ENCODE measurements around the gene OTOP2.
A peak's percentile ranks its signal among the peaks of the same experiment; 100 is the strongest.

DNA sequence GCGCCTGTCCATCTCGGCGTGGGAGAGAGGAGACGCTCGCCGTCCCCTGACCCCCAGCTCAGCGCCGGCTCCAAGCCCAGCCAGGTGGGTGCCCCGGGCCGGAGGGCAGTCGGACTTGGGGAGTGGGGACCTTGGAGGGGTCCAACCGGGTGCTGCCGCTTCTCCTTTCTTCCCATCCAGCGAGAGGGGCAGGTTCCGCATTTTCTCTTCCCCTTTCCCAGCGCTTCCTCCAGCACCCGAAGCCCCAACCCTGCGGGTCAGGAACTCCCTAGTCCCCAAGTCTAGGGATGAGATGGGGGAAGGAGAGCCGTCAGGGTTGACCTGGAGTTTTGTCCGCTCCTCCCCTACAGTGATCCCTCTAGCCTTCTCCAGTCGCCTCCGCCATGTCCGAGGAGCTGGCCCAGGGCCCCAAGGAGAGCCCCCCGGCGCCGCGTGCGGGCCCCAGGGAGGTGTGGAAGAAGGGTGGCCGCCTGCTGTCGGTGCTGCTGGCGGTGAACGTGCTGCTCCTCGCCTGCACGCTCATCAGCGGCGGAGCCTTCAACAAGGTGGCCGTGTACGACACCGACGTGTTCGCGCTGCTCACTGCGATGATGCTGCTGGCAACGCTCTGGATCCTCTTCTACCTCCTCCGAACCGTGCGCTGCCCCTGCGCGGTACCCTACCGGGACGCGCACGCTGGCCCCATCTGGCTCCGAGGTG lies at the start of gene OTOP2:
- no peak for TF ChIP-seq USF2 (IDR thresholded peaks at IDR 0.05; ENCODE audit: low read length)
- no peak for TF ChIP-seq GTF2F1 (IDR thresholded peaks at IDR 0.05; ENCODE audit: borderline replicate concordance, low read depth, low read length)
- no peak for TF ChIP-seq KDM1A (IDR thresholded peaks at IDR 0.05; ENCODE audit: borderline replicate concordance, low read length)
- TF ChIP-seq KDM4A (IDR thresholded peaks at IDR 0.05; ENCODE audit: low read depth, low read length, severe bottlenecking): peak; percentile 66
- no peak for TF ChIP-seq CTCF (IDR thresholded peaks at IDR 0.05; ENCODE audit: control extremely low read depth in 1 of 3, insufficient read depth in 1 of 3, low read depth in 1 of 3, low read length in 3 of 3)
- no peak for TF ChIP-seq HDAC2 (IDR thresholded peaks at IDR 0.05; ENCODE audit: borderline replicate concordance in 1 of 2, low read depth in 2 of 2, low read length in 2 of 2)
- no peak for TF ChIP-seq TAF1 (IDR thresholded peaks at IDR 0.05; ENCODE audit: low read depth, low read length)
- 0 out of 2 replicates have a peak, but pooled peaks have one; percentile 35 for TF ChIP-seq MAX (IDR thresholded peaks at IDR 0.05)
- no peak for TF ChIP-seq POLR2AphosphoS5 (IDR thresholded peaks at IDR 0.05; ENCODE audit: low read depth, low read length)
- TF ChIP-seq, protein P1, sequence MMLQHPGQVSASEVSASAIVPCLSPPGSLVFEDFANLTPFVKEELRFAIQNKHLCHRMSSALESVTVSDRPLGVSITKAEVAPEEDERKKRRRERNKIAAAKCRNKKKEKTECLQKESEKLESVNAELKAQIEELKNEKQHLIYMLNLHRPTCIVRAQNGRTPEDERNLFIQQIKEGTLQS (IDR thresholded peaks at IDR 0.05; ENCODE audit: insufficient read depth, low read depth, low read length): no peak
- TF ChIP-seq CEBPB (IDR thresholded peaks at IDR 0.05; ENCODE audit: low read depth, low read length): no peak
- TF ChIP-seq EZH2 (IDR thresholded peaks at IDR 0.05; ENCODE audit: low read depth, low read length, severe bottlenecking): peak; percentile 98
- TF ChIP-seq EP300 (IDR thresholded peaks at IDR 0.05; ENCODE audit: borderline replicate concordance in 1 of 2, low read depth in 2 of 2, low read length in 2 of 2): no peak
